GM20000 (cell line): ENCODE data around the gene SLC5A3.
A peak's percentile ranks its signal among the peaks of the same experiment; 100 is the strongest.

Experiments
- DNase-seq: peaks from one replicate; pipeline ENCODE4 v3.0.0; 2012; ENCODE audit warnings: low spot score
- TF ChIP-seq, protein P1 (sequence below): IDR thresholded peaks from 2 replicates; pipeline ENCODE4 v1.5.1; 2012; ENCODE audit warnings: mild to moderate bottlenecking, control low read depth; ENCODE audit errors: extremely low read depth, missing control alignments

Gene SLC5A3

DNA sequence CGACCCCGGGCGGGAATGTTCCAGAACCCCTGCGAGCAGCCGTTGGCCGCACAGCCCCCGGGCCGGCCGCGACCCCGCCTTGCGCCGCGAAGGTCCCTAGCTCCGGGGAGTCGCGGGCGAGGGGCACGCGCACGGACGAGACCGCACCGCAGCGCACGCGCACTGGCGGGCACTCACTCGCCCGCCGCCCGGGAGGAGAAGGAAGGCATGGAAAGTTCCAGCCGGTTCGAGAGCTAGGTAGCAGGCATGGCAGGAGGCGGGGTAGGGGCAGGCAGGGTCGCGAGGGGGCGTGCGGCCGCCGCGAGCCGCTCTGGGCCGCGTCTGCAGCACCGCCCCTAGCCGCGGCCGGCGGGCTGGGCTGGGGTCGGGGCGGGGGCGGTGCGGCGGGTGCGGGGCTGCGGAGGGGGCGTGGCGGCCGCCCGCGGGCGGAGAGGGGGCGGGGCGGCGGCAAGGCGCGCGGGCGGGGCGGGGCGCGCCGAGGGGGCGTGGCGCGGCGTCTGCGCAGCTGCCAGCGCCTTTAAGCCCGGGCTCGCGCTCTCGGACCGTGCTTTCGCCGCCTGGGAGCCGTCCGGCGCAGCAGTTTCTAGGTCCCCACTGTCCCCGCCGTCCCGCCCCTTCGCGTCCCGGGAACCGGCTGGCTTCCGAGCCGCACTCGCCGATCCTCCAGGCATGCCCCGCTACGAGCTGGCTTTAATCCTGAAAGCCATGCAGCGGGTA lies at the start of gene SLC5A3, which contains the start of gene MRPS6:
Gene SLC5A3 (plus strand): TSS at position 547 of the 717 bp plus-strand sequence. CDS start 21,621 bp downstream, outside the sequence.
Gene MRPS6 (plus strand): TSS at position 547 of the 717 bp plus-strand sequence. CDS start 123 bp downstream, at position 670.
- TF ChIP-seq, protein P1, sequence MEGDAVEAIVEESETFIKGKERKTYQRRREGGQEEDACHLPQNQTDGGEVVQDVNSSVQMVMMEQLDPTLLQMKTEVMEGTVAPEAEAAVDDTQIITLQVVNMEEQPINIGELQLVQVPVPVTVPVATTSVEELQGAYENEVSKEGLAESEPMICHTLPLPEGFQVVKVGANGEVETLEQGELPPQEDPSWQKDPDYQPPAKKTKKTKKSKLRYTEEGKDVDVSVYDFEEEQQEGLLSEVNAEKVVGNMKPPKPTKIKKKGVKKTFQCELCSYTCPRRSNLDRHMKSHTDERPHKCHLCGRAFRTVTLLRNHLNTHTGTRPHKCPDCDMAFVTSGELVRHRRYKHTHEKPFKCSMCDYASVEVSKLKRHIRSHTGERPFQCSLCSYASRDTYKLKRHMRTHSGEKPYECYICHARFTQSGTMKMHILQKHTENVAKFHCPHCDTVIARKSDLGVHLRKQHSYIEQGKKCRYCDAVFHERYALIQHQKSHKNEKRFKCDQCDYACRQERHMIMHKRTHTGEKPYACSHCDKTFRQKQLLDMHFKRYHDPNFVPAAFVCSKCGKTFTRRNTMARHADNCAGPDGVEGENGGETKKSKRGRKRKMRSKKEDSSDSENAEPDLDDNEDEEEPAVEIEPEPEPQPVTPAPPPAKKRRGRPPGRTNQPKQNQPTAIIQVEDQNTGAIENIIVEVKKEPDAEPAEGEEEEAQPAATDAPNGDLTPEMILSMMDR = no peak

DNA sequence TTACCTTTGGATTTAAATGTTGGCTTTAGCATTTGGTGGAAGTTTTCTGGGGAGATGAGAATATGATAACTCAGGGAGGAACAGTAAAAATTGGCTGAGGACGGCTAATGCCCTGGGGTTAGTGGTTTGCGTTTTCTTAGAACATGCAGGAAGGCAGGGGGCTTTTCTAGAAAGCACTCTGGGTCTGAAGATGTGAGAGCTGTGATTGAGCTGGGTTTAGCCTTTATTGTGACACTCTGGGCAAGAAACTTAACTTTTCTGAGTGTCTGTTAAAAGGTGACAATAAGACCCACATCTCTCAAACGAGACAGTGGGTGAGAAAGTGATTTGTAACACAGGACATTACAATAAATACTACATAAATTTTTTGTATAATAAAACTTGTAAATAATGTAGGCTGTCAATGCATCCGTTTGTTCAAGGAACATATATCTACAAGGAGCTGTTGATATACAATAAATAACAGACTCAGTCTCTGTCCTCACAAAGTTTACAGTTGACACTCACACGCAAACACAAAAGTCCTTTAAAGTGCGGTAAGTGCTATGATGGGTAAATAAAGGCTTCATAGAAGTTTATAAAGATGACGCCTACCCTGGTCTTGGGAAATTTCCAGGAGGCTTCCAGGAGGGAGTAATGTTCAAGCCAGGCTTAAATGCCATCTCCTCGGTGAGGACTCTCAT lies 49.5 kb upstream of the SLC5A3 start:
- TF ChIP-seq, protein P1 = no peak
- DNase-seq = no peak

More for the DNA sequence above, at the start of gene SLC5A3, which contains the start of gene MRPS6:
- DNase-seq = peak; percentile 97

DNA sequence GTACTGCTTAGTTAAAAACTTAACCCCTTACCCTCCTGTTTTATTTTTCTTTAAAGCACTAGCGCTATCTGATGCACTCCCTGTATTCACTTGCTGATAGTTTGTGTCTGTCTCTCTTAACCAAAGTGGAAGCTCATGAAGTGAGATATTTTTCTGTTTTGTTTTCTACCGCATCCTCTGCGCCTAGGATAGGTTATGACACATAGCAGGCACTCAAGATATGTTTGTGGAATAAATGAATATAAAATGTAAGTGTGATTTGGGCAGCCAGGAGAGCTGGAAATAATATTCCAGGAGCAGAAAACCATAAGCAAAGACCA lies 49.0 kb upstream of the SLC5A3 start:
- TF ChIP-seq, protein P1 = no peak
- DNase-seq = no peak

DNA sequence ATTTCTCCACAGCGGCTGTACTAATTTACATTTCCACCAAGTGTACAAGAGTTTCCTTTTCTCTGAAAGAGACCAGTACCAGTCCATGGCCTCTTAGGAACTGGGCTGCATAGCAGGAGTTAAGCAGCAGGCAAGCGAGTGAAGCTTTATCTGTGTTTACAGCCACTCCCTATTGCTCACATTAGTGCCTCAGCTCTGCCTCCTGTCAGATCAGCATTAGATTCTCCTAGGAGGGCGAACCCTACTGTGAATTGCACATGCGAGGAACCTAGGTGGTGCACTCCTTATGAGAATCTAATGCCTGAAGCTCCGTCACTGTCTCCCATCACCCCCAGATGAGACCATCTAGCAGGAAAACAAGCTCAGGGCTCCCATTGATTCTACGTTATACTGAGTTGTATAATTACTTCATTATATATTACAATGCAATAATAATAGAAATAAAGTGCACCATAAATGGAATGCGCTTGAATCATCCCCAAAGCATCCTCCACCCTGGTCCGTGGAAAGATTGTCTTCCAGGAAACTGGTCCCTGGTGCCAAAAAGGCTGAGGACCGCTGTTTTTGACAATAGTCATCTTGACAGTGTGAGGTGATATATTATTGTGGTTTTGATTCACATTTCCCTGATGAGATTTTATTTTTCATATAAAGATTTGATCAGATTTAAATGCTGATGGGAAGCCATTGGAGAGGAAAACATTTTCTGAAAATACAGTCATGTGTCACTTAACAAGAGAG lies 45.5 kb upstream of the SLC5A3 start:
- TF ChIP-seq, protein P1 = no peak
- DNase-seq = no peak

DNA sequence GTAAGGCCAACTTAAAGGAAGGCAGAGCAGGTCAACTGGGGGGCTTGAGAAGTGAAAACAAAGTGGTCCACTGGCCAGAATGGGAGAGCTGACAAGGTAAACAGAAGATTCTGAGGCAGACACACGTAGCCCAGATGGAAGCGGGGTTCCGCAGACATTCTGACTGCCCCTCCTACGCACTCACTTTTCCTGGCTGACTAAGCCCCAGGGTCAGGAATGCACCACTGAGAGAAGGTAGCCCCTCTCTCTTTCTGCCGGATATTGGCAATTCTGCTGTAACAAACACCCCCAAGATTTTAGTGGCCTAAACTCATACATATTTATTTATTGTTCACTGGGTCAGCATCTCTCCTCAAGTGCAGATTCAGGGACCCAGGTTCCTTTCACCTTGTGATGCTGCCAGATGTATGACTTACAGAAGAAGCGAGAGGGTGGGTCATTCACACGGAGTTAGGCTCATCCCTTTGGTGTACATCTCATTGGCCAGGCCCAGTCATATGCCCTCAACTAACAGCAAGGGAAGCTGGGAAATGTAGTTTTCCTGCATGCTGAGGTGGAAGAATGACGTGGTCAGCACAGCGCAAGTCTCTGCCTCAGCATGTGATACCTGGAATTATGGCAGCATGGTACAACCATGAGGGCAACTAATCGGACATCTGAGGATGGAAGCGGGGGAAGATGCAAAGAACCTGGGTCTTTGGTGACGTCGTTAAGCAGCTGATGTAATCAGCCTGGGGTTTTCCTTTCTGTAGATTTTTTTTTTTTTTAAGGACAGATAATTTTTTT lies 43.4 kb upstream of the SLC5A3 start:
- DNase-seq = peak; percentile 67
- TF ChIP-seq, protein P1 = no peak

DNA sequence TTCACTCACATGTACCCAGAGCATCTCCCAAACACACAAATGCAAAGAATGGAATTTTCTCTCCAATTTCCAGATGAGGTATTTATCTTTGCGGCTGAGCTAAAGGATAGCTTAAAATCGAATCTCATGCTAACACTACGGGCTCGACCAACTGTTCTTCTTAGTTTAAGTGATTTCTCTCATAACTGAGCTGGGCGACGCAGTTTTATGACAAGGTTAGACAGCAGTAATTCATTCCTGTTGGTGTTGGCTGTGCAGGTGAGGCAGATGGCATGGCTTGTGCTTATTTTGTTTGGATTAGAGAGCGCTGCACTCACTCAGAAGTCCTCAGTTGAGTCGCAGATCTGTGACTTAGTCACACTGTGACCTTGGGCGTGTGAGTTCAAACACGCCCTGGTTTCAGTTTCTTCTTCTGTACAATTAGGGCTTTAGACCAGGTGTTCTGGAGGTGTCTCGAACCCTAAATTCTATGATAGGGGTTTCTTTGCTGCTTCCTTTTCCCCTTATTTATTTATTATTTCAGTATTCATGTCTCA lies 41.5 kb upstream of the SLC5A3 start:
- TF ChIP-seq, protein P1 = no peak
- DNase-seq = no peak
